Adipose tissue (tissue), 3 donors: Measurements from ENCODE around the gene CAPN10. TPM values are rescaled to one million over a fixed set of nuclear protein-coding genes. Genes with fewer than 3 reads are reported as not detected.
A peak's percentile ranks its signal among the peaks of the same experiment; 100 is the strongest.

Experiments used
- H3K27ac ChIP-seq: one replicate; pipeline ENCODE4 v1.5.1; 2013; ENCODE audit warnings: low read depth, low read length
- WGBS, 3 donors: extraction: QIAGEN DNeasy Blood & Tissue Kit; methylation state at CpG; one replicate each; pipeline ENCODE4 v1.1.7; 2013; 5-methylcytosine and 5-hydroxymethylcytosine counted together
- polyA plus RNA-seq, 3 donors: library from polyadenylated mRNA; stranded (reverse); fragments of 200-250 nt; gene quantifications; one replicate each; pipeline ENCODE4 v1.2.3, GENCODE V29; 2013
- donor health status: healthy with polysubstance abuse.
- donor health status: Bipolar disorder and iron deficiency.
- donor health status: healthy.

Gene CAPN10
- polyA plus RNA-seq, 3 donors = 13.4 to 25.3 (median 18.7) TPM

GRCh38 chr2:240571314-240571973 lies 15.1 kb upstream of the CAPN10 start:
- no peak overlapping the region for H3K27ac ChIP-seq
- WGBS, 3 donors = 88 to 90% (median 90%) methylated on average over 15 to 18 of the region's 18 CpGs

- 75 to 91% (median 89%) methylated on average over 30 of the region's 30 CpGs for WGBS, 3 donors
- no peak overlapping the region for H3K27ac ChIP-seq
Observed at GRCh38 chr2:240572141-240573031, 14.1 kb upstream of the CAPN10 start.

- whole genome bisulfite sequencing, 3 donors = 90 to 93% (median 90%) methylated on average over 17 to 20 of the region's 20 CpGs
- H3K27ac ChIP-seq = no peak overlapping the region
Observed at GRCh38 chr2:240573071-240573515, 13.4 kb upstream of the CAPN10 start.

- WGBS, 3 donors = 91 to 92% (median 92%) methylated on average over 34 to 37 of the region's 37 CpGs
Observed at GRCh38 chr2:240573516-240574385, 12.8 kb upstream of the CAPN10 start.

GRCh38 chr2:240574386-240575100 lies 12.0 kb upstream of the CAPN10 start:
- WGBS, 3 donors = 88 to 92% (median 89%) methylated on average over 20 to 21 of the region's 21 CpGs
- no peak overlapping the region for H3K27ac ChIP-seq

More at GRCh38 chr2:240573516-240574385, 12.8 kb upstream of the CAPN10 start:
- no peak overlapping the region for H3K27ac ChIP-seq

GRCh38 chr2:240575101-240575965 lies 11.2 kb upstream of the CAPN10 start:
- H3K27ac ChIP-seq = no peak overlapping the region
- 88 to 91% (median 90%) methylated on average over 23 of the region's 23 CpGs for WGBS, 3 donors

- H3K27ac ChIP-seq = no peak overlapping the region
- 72 to 91% (median 76%) methylated on average over 6 of the region's 6 CpGs for WGBS, 3 donors
Observed at GRCh38 chr2:240576036-240576435, 10.5 kb upstream of the CAPN10 start.

GRCh38 chr2:240576436-240577205 lies 9.9 kb upstream of the CAPN10 start:
- 91 to 94% (median 94%) methylated on average over 32 of the region's 32 CpGs for WGBS, 3 donors
- no peak overlapping the region for H3K27ac ChIP-seq

GRCh38 chr2:240577281-240578109 lies 9.0 kb upstream of the CAPN10 start:
- H3K27ac ChIP-seq = no peak overlapping the region
- 90 to 92% (median 91%) methylated on average over 23 to 26 of the region's 26 CpGs for WGBS, 3 donors

- WGBS, 3 donors = 80 to 91% (median 81%) methylated on average over 9 of the region's 9 CpGs
- no peak overlapping the region for H3K27ac ChIP-seq
Observed at GRCh38 chr2:240578110-240578450, 8.5 kb upstream of the CAPN10 start.

- H3K27ac ChIP-seq = no peak overlapping the region
- WGBS, 3 donors = 81 to 89% (median 89%) methylated on average over 8 of the region's 8 CpGs
Observed at GRCh38 chr2:240578488-240578887, 8.0 kb upstream of the CAPN10 start.

- no peak overlapping the region for H3K27ac ChIP-seq
- 88 to 98% (median 90%) methylated on average over 11 to 12 of the region's 12 CpGs for WGBS, 3 donors
Observed at GRCh38 chr2:240579071-240579762, 7.3 kb upstream of the CAPN10 start.

GRCh38 chr2:240579771-240580614 lies 6.5 kb upstream of the CAPN10 start:
- H3K27ac ChIP-seq = peak overlapping the region; percentile 15
- 40 to 42% (median 42%) methylated on average over 27 of the region's 27 CpGs for WGBS, 3 donors

GRCh38 chr2:240581811-240582210 lies 4.7 kb upstream of the CAPN10 start:
- WGBS, 3 donors = 91 to 97% (median 96%) methylated on average over 5 of the region's 5 CpGs
- no peak overlapping the region for H3K27ac ChIP-seq
